ENCODE results near the gene FLOT2. TPM values are rescaled to one million over a fixed set of nuclear protein-coding genes. Genes with fewer than 3 reads are reported as not detected.
A peak's percentile ranks its signal among the peaks of the same experiment; 100 is the strongest.

The FLOT2 gene
- polyA plus RNA-seq, 1 donor (not counting 4 experiments of a cell fraction or from before 2014, with no cell fraction given), result 67.2 TPM

DNA sequence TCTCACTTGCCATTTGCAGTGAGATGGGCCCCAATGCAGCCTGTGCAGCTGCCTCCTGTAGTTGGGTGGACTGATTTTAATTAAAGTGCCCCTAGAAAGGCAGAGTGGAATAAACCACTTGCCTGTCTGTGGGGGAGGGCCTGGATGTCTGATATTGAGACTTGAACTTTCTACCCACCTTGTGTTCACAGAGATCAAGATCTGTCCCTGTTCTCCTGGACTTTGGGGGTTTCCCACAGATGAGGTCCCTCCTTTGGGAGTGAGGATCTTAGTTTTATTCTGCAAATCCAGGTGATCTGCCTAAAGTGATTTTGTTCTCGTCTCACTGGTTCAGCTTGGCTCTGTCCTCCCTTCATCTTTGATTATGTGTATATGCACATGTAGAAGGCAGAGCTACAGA lies 13.0 kb upstream of the FLOT2 start:
- TF ChIP-seq, protein P1, sequence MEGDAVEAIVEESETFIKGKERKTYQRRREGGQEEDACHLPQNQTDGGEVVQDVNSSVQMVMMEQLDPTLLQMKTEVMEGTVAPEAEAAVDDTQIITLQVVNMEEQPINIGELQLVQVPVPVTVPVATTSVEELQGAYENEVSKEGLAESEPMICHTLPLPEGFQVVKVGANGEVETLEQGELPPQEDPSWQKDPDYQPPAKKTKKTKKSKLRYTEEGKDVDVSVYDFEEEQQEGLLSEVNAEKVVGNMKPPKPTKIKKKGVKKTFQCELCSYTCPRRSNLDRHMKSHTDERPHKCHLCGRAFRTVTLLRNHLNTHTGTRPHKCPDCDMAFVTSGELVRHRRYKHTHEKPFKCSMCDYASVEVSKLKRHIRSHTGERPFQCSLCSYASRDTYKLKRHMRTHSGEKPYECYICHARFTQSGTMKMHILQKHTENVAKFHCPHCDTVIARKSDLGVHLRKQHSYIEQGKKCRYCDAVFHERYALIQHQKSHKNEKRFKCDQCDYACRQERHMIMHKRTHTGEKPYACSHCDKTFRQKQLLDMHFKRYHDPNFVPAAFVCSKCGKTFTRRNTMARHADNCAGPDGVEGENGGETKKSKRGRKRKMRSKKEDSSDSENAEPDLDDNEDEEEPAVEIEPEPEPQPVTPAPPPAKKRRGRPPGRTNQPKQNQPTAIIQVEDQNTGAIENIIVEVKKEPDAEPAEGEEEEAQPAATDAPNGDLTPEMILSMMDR (optimal IDR thresholded peaks at IDR 0.05 in 1 of 3, IDR thresholded peaks at IDR 0.05 in 1 of 3, conservative IDR thresholded peaks at IDR 0.05 in 1 of 3; ENCODE audit: extremely low read depth in 1 of 3, insufficient read depth in 2 of 3, low read length in 3 of 3), result no peak
- no peak for TF ChIP-seq EZH2 (IDR thresholded peaks at IDR 0.05; ENCODE audit: low read length)
- Histone ChIP-seq H3K9ac (ENCODE audit: control insufficient read depth, extremely low read depth, insufficient read depth, low read length) (no peak overlapping the region), H3K79me2 (ENCODE audit: control insufficient read depth, insufficient read depth, low read length) (no peaks in the 10 kb centered on the region), H3K4me1 (ENCODE audit: control insufficient read depth, extremely low read depth, insufficient read depth, low read length) (peaks cover 14% of the 10 kb centered on the region), H3K27me3 (ENCODE audit: control insufficient read depth, extremely low read depth, insufficient read depth, low read length) (no peaks in the 10 kb centered on the region), H3K4me3 (ENCODE audit: control insufficient read depth in 2 of 3, extremely low read depth in 1 of 3, insufficient read depth in 2 of 3, low read depth in 1 of 3, low read length in 3 of 3) (no peak overlapping the region), H3K36me3 (ENCODE audit: control insufficient read depth in 2 of 2, extremely low read depth in 1 of 2, insufficient read depth in 2 of 2, low read length in 2 of 2) (peaks cover 56 to 65% of the 10 kb centered on the region in 2 experiments), H3K27ac (ENCODE audit: control insufficient read depth, insufficient read depth, low read length) (no peak overlapping the region), H4K20me1 (ENCODE audit: control insufficient read depth, extremely low read depth, insufficient read depth, low read length) (no peaks in the 10 kb centered on the region), H2AFZ (ENCODE audit: control insufficient read depth, low read length) (no peak overlapping the region), H3K9me1 (ENCODE audit: control insufficient read depth, extremely low read depth, insufficient read depth, low read length) (no peaks in the 10 kb centered on the region), H3K9me3 (ENCODE audit: control insufficient read depth, low read depth, low read length) (peaks cover 6% of the 10 kb centered on the region), H3K4me2 (ENCODE audit: control insufficient read depth, extremely low read depth, insufficient read depth, low read depth, low read length) (no peak overlapping the region)
- FAIRE-seq (no peak), DNase-seq (ENCODE audit: low read depth, low spot score) (no peak)
- dilution Hi-C loops (cut with MboI; ENCODE audit: extremely low pct_ligation_motif_present, low sequenced_read_pairs), result no loop called here

DNA sequence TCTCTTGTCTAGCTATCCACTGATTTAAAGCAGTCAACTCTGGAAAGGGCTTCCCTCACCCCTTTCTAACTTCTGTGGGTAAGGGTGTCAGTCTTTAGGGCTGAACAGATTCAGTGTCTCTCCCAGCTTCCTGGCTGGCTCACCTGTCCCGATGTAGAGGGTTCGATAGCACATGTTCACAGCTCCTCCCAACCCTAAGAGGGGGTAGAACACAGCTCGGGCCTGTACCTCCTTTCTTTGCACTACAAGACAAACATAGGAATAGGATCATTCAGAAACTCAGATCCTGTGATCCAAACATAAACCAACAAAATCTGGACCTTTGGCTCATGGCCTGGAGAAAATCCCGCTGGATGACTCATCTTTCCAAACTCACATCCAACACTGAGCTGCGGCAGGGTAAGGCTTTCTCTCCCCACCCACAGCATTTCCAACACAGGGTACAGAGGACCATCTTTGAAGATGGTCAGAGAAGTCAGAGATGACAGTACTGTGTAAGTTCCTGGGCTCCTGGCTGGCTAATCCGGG lies 11.2 kb upstream of the FLOT2 start:
- Histone ChIP-seq H3K9me3 (ENCODE audit: control insufficient read depth, low read depth, low read length) (no peaks in the 10 kb centered on the region), H3K4me3 (ENCODE audit: control insufficient read depth in 2 of 3, extremely low read depth in 1 of 3, insufficient read depth in 2 of 3, low read depth in 1 of 3, low read length in 3 of 3) (no peak overlapping the region), H3K36me3 (ENCODE audit: control insufficient read depth in 2 of 2, extremely low read depth in 1 of 2, insufficient read depth in 2 of 2, low read length in 2 of 2) (peaks cover 48 to 54% of the 10 kb centered on the region in 2 experiments), H3K79me2 (ENCODE audit: control insufficient read depth, insufficient read depth, low read length) (no peaks in the 10 kb centered on the region), H2AFZ (ENCODE audit: control insufficient read depth, low read length) (no peak overlapping the region), H3K9ac (ENCODE audit: control insufficient read depth, extremely low read depth, insufficient read depth, low read length) (no peak overlapping the region), H4K20me1 (ENCODE audit: control insufficient read depth, extremely low read depth, insufficient read depth, low read length) (no peaks in the 10 kb centered on the region), H3K27me3 (ENCODE audit: control insufficient read depth, extremely low read depth, insufficient read depth, low read length) (no peaks in the 10 kb centered on the region), H3K4me2 (ENCODE audit: control insufficient read depth, extremely low read depth, insufficient read depth, low read depth, low read length) (no peak overlapping the region), H3K9me1 (ENCODE audit: control insufficient read depth, extremely low read depth, insufficient read depth, low read length) (no peaks in the 10 kb centered on the region), H3K4me1 (ENCODE audit: control insufficient read depth, extremely low read depth, insufficient read depth, low read length) (peaks cover 25% of the 10 kb centered on the region), H3K27ac (ENCODE audit: control insufficient read depth, insufficient read depth, low read length) (no peak overlapping the region)
- no peak for TF ChIP-seq EZH2 (IDR thresholded peaks at IDR 0.05; ENCODE audit: low read length)
- TF ChIP-seq, protein P1 (optimal IDR thresholded peaks at IDR 0.05 in 1 of 3, IDR thresholded peaks at IDR 0.05 in 1 of 3, conservative IDR thresholded peaks at IDR 0.05 in 1 of 3; ENCODE audit: extremely low read depth in 1 of 3, insufficient read depth in 2 of 3, low read length in 3 of 3), result no peak
- DNase-seq (ENCODE audit: low read depth, low spot score) (no peak), FAIRE-seq (peak; percentile 81)
- dilution Hi-C loops (cut with MboI; ENCODE audit: extremely low pct_ligation_motif_present, low sequenced_read_pairs), result no loop called here

All from keratinocyte (primary cell).